Panc1 (cell line): ENCODE results near the gene MTTP.

Experiments
- POLR2AphosphoS5 ChIP-seq: IDR thresholded peaks from 2 replicates; pipeline ENCODE4 v1.6.1; 2012; ENCODE audit warnings: mild to moderate bottlenecking, low read depth, low read length, moderate library complexity
- TF ChIP-seq, protein P1 (sequence below): fragments of 450-650 bp; IDR thresholded peaks from 2 replicates; pipeline ENCODE4 v1.5.1; 2017; ENCODE audit warnings: mild to moderate bottlenecking

DNA sequence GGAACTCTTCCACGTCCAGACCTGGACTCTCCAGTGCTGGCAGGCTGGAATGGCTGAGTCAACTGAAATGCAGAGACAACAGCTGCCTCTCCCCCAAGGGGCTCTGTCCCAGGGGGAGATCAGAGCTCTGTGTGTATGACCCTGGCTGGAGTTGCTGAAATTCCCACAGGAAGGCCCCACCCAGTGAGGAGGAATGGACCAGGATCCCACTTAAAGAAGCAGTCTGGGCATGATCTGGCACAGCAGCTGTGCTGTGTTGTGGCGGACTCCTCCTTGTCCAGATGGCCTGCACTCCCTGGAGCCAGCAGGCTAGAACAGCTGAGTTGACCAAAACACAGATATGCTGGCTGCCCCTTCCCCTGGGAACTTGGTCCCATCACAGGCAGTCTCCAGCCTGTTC, 38.4 kb upstream of the MTTP start:
- TF ChIP-seq, protein P1, sequence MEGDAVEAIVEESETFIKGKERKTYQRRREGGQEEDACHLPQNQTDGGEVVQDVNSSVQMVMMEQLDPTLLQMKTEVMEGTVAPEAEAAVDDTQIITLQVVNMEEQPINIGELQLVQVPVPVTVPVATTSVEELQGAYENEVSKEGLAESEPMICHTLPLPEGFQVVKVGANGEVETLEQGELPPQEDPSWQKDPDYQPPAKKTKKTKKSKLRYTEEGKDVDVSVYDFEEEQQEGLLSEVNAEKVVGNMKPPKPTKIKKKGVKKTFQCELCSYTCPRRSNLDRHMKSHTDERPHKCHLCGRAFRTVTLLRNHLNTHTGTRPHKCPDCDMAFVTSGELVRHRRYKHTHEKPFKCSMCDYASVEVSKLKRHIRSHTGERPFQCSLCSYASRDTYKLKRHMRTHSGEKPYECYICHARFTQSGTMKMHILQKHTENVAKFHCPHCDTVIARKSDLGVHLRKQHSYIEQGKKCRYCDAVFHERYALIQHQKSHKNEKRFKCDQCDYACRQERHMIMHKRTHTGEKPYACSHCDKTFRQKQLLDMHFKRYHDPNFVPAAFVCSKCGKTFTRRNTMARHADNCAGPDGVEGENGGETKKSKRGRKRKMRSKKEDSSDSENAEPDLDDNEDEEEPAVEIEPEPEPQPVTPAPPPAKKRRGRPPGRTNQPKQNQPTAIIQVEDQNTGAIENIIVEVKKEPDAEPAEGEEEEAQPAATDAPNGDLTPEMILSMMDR = no peak
- no peak for TF ChIP-seq POLR2AphosphoS5
